K562 (cell line): ENCODE measurements around the gene CDX1. TPM values are rescaled to one million over a fixed set of nuclear protein-coding genes. Genes with fewer than 3 reads are reported as not detected.

ENCODE experiments used
- CTCF ChIP-seq, 3 experiments: IDR thresholded peaks in 2 of 3; conservative IDR thresholded peaks in 1 of 3; 2 replicates each; pipeline ENCODE4 v1.5.1; 2011 to 2012; ENCODE audit warnings: low read length in 3 of 3, mild to moderate bottlenecking in 3 of 3, control low read depth in 2 of 3, improper control_type of control experiment in 1 of 3, inconsistent platforms in 1 of 3, low read depth in 1 of 3, mixed read lengths in 1 of 3, moderate library complexity in 1 of 3; ENCODE audit not compliant: insufficient read depth in 2 of 3
- DLX4 ChIP-seq: fragments of 250-450 bp; sonication (Bioruptor Pico); IDR thresholded peaks from 2 replicates; pipeline ENCODE4 v1.6.1; 2021; ENCODE audit warnings: mild to moderate bottlenecking
- HDAC8 ChIP-seq: fragments of 450-650 bp; IDR thresholded peaks from 2 replicates; pipeline ENCODE4 v1.6.1; 2016; ENCODE audit warnings: mild to moderate bottlenecking, missing genetic modification characterization, moderate library complexity, missing compliant biosample characterization
- IFI16 ChIP-seq: fragments of 250-450 bp; sonication (Bioruptor Pico); IDR thresholded peaks from 2 replicates; pipeline ENCODE4 v2.1.2; 2022; ENCODE audit warnings: mild to moderate bottlenecking, inconsistent platforms
- KLF16 ChIP-seq: IDR thresholded peaks from 2 replicates; pipeline ENCODE4 v1.6.1; 2016; ENCODE audit warnings: antibody characterized with exemption
- NFYB ChIP-seq: IDR thresholded peaks from 2 replicates; pipeline ENCODE4 v1.6.1; 2011; ENCODE audit warnings: mild to moderate bottlenecking, moderate library complexity; ENCODE audit not compliant: insufficient read length; ENCODE audit errors: extremely low read depth
- NR4A1 ChIP-seq, 2 experiments: fragments of 250-450 bp in 1 of 2; fragments of 450-650 bp in 1 of 2; sonication (Bioruptor Pico) in 1 of 2; IDR thresholded peaks; 2 replicates each; pipeline versions ENCODE4 v1.4.0 to v1.6.1; 2016 to 2020; ENCODE audit warnings: mild to moderate bottlenecking in 2 of 2, missing compliant biosample characterization in 1 of 2, missing genetic modification characterization in 1 of 2, moderate library complexity in 1 of 2
- NRF1 ChIP-seq, 2 experiments: fragments of 450-650 bp; IDR thresholded peaks in 1 of 2; conservative IDR thresholded peaks in 1 of 2; 2 replicates each; pipeline ENCODE4 v1.6.1; 2014; ENCODE audit warnings: mild to moderate bottlenecking in 2 of 2
- OTX1 ChIP-seq: fragments of 450-650 bp; formaldehyde crosslinking; IDR thresholded peaks from 2 replicates; pipeline ENCODE4 v1.4.0; 2022; ENCODE audit warnings: mild to moderate bottlenecking
- SAP30 ChIP-seq: fragments of 200-600 bp; sonication (generic); IDR thresholded peaks from 2 replicates; pipeline ENCODE4 v1.6.1; 2012; ENCODE audit warnings: borderline replicate concordance, low read depth, mild to moderate bottlenecking, moderate library complexity, low read length, control low read depth, inconsistent platforms; ENCODE audit not compliant: insufficient read depth, poor library complexity, severe bottlenecking
- THAP12 ChIP-seq: fragments of 250-450 bp; sonication (Bioruptor Pico); IDR thresholded peaks from 2 replicates; pipeline ENCODE4 v1.9.0; 2021; ENCODE audit warnings: mild to moderate bottlenecking, inconsistent platforms
- USF2 ChIP-seq: sonication (generic); formaldehyde crosslinking; IDR thresholded peaks from 2 replicates; pipeline ENCODE4 v1.5.0; 2020; ENCODE audit warnings: missing genetic modification reagents
- ZBTB2 ChIP-seq: fragments of 450-650 bp; IDR thresholded peaks from 2 replicates; pipeline ENCODE4 v1.6.1; 2016; ENCODE audit warnings: antibody characterized with exemption
- ZKSCAN1 ChIP-seq: fragments of 150-350 bp; IDR thresholded peaks from 2 replicates; pipeline ENCODE4 v1.6.1; 2016; ENCODE audit warnings: low read depth, low read length
- ZNF121 ChIP-seq: sonication (generic); formaldehyde crosslinking; conservative IDR thresholded peaks from 2 replicates; pipeline ENCODE4 v1.8.0; 2022; ENCODE audit warnings: missing genetic modification reagents
- ZNF143 ChIP-seq: sonication (generic); formaldehyde crosslinking; IDR thresholded peaks from 2 replicates; pipeline ENCODE4 v1.9.0; 2022; ENCODE audit warnings: mild to moderate bottlenecking, missing genetic modification reagents
- ZNF146 ChIP-seq: IDR thresholded peaks from one replicate; pipeline ENCODE4 v1.6.1; 2018; ENCODE audit warnings: missing compliant biosample characterization; ENCODE audit not compliant: unreplicated experiment
- ZNF277 ChIP-seq: fragments of 250-450 bp; sonication (Bioruptor Pico); IDR thresholded peaks from 2 replicates; pipeline ENCODE4 v1.8.0; 2022; ENCODE audit warnings: inconsistent platforms, mild to moderate bottlenecking, moderate library complexity, borderline replicate concordance
- polyA plus RNA-seq, 8 experiments: library from polyadenylated mRNA; depleted of rRNA in 4 of 8; stranded (reverse) in 5 of 8; unstranded in 3 of 8; fragments of >200 nt; fragmentation: Nextera tagmentation in 2 of 8; fragmentation: Illumina TruSeq in 1 of 8; extraction: Ambion mirVana in 2 of 8; extraction: Trizol in 1 of 8; gene quantifications; 2 replicates each; pipeline versions ENCODE4 v1.2.1 to v1.2.3, GENCODE V29; 2011 to 2014; ENCODE audit warnings: inconsistent platforms in 1 of 8, missing spikeins in 1 of 8
- total RNA-seq, 7 experiments: library from RNA; depleted of rRNA in 6 of 7; stranded (reverse); fragments of >200 nt in 6 of 7; fragmentation: Illumina TruSeq in 2 of 7; extraction: Trizol in 2 of 7; gene quantifications; 2 replicates each; pipeline versions ENCODE4 v1.2.1 to v1.2.3, GENCODE V29; 2011 to 2021; ENCODE audit warnings: low replicate concordance in 1 of 7

CDX1 gene
- total and polyA plus RNA-seq, 9 of the 15 experiments (the other 6 are each of a cell fraction or from before 2014, with no cell fraction given): 0.06 to 0.16 TPM; not detected in 7

- no peak for TF ChIP-seq ZNF277 (CRISPR knock-in tag)
- TF ChIP-seq ZKSCAN1: no peak
- no peak for TF ChIP-seq ZBTB2
- 0 out of 2 replicates have a peak, but pooled peaks have one; percentile 40 for TF ChIP-seq ZNF143 (CRISPR knock-in tag)
- no peak for TF ChIP-seq NFYB
- no peak for TF ChIP-seq ZNF121
- TF ChIP-seq ZNF146 (CRISPR knock-in tag): no peak
- TF ChIP-seq IFI16 (CRISPR knock-in tag): no peak
- TF ChIP-seq THAP12: no peak
- TF ChIP-seq NR4A1 (CRISPR knock-in tag; IDR thresholded peaks at IDR 0.05): peak; percentile 45; the same call in 1 of the 2 replicates
- no peak for TF ChIP-seq NR4A1 (tag; IDR thresholded peaks at IDR 0.05)
- peak; percentile 41; the same call in 1 of the 2 replicates for TF ChIP-seq USF2
- TF ChIP-seq CTCF (IDR thresholded peaks at IDR 0.05 in 2 of 3, conservative IDR thresholded peaks at IDR 0.05 in 1 of 3; ENCODE audit: insufficient read depth in 2 of 3, low read depth in 1 of 3, low read length in 3 of 3): peak; percentile 87 to 98 (median 97)
- TF ChIP-seq SAP30: no peak
- TF ChIP-seq HDAC8 (tag): no peak
- TF ChIP-seq KLF16: 0 out of 2 replicates have a peak, but pooled peaks have one; percentile 28
- peak; percentile 59 to 69; a peak in 2 of 4 replicates for TF ChIP-seq NRF1 (conservative IDR thresholded peaks at IDR 0.05 in 1 of 2, IDR thresholded peaks at IDR 0.05 in 1 of 2)
- TF ChIP-seq DLX4: no peak
- TF ChIP-seq OTX1 (CRISPR knock-in tag): no peak
Measured at GRCh38 chr5:150129813-150130492, 36.6 kb upstream of the CDX1 start (continued).
